GM12878 (cell line): Measurements from ENCODE around the gene TAS1R2.

ENCODE experiments used
- CTCF ChIP-seq, 3 experiments: IDR thresholded peaks in 2 of 3; conservative IDR thresholded peaks in 1 of 3; 2 replicates each; pipeline ENCODE4 v1.5.1; 2011; ENCODE audit warnings: low read depth in 3 of 3, low read length in 3 of 3, mild to moderate bottlenecking in 3 of 3, control low read depth in 2 of 3, moderate library complexity in 2 of 3, inconsistent platforms in 1 of 3, mixed read lengths in 1 of 3; ENCODE audit not compliant: control insufficient read depth in 2 of 3, insufficient read depth in 1 of 3; ENCODE audit errors: extremely low read depth in 1 of 3
- ELK1 ChIP-seq: IDR thresholded peaks from 2 replicates; pipeline ENCODE4 v1.6.1; 2012; ENCODE audit warnings: low read depth, low read length, improper control_type of control experiment
- HDAC2 ChIP-seq: fragments of 200-600 bp; sonication (generic); IDR thresholded peaks from 2 replicates; pipeline ENCODE4 v1.6.1; 2017
- PAX5 ChIP-seq: IDR thresholded peaks from 2 replicates; pipeline ENCODE4 v1.6.1; 2011; ENCODE audit warnings: low read depth, low read length, borderline replicate concordance
- SP1 ChIP-seq: IDR thresholded peaks from one replicate; pipeline ENCODE4 v1.6.1; 2011; ENCODE audit warnings: low read depth, low read length
- SUZ12 ChIP-seq: fragments of 200-600 bp; sonication (generic); IDR thresholded peaks from one replicate; pipeline ENCODE4 v1.6.1; 2018; ENCODE audit warnings: antibody characterized with exemption, mild to moderate bottlenecking; ENCODE audit not compliant: unreplicated experiment
- TF ChIP-seq, protein P1 (sequence below): fragments of 450-650 bp; IDR thresholded peaks from 2 replicates; pipeline ENCODE4 v1.6.1; 2017; ENCODE audit warnings: antibody characterized with exemption, mild to moderate bottlenecking, moderate library complexity

DNA sequence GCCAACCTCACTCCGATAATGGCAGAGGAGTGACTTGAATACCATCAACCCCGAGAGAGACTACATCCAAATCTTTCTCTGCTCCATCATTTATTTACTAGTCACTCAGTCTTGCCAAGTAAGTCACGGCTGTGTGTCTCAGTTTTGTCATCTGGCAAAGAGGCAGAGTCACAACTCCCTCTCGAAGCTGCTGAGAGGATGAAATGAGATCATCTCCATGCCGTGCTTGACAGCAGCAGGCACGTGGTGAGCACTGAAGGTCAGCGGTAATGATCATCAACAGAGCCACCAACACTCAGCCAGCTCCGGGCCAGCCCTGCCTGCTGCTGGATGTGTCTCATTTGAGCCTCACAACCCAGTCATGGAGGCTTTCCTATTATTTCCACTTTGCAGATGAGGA is 23.0 kb upstream of the TAS1R2 start:
- no peak for TF ChIP-seq SP1
- TF ChIP-seq, protein P1, sequence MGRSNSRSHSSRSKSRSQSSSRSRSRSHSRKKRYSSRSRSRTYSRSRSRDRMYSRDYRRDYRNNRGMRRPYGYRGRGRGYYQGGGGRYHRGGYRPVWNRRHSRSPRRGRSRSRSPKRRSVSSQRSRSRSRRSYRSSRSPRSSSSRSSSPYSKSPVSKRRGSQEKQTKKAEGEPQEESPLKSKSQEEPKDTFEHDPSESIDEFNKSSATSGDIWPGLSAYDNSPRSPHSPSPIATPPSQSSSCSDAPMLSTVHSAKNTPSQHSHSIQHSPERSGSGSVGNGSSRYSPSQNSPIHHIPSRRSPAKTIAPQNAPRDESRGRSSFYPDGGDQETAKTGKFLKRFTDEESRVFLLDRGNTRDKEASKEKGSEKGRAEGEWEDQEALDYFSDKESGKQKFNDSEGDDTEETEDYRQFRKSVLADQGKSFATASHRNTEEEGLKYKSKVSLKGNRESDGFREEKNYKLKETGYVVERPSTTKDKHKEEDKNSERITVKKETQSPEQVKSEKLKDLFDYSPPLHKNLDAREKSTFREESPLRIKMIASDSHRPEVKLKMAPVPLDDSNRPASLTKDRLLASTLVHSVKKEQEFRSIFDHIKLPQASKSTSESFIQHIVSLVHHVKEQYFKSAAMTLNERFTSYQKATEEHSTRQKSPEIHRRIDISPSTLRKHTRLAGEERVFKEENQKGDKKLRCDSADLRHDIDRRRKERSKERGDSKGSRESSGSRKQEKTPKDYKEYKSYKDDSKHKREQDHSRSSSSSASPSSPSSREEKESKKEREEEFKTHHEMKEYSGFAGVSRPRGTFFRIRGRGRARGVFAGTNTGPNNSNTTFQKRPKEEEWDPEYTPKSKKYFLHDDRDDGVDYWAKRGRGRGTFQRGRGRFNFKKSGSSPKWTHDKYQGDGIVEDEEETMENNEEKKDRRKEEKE: no peak
- no peak for TF ChIP-seq CTCF (IDR thresholded peaks at IDR 0.05 in 2 of 3, conservative IDR thresholded peaks at IDR 0.05 in 1 of 3; ENCODE audit: control insufficient read depth in 2 of 3, extremely low read depth in 1 of 3, insufficient read depth in 1 of 3, low read depth in 3 of 3, low read length in 3 of 3)
- no peak for TF ChIP-seq PAX5
- TF ChIP-seq SUZ12: no peak
- TF ChIP-seq ELK1: no peak
- no peak for TF ChIP-seq HDAC2
